GM12892 (cell line): ENCODE data around the gene NCBP3.
"Not testable (repeated sequence)": the region's sequence is repeated elsewhere in the genome, so short reads cannot be mapped to it uniquely, and the experiment has no call there.

Experiments used
- DNase-seq: peaks from one replicate; pipeline ENCODE4 v3.0.0; 2011; ENCODE audit not compliant: insufficient read length
- FAIRE-seq: peaks from 2 replicates; lab custom pipeline; 2011; peaks lifted over from hg19 to GRCh38; lab: Jason Lieb, UNC
- POLR2A ChIP-seq: IDR thresholded peaks from 2 replicates; pipeline ENCODE4 v1.6.1; 2011; ENCODE audit warnings: low read depth, low read length, control low read depth
- POLR2AphosphoS5 ChIP-seq: IDR thresholded peaks from 2 replicates; pipeline ENCODE4 v1.6.1; 2011; ENCODE audit warnings: low read depth, low read length, control low read depth
- TAF1 ChIP-seq: IDR thresholded peaks from 2 replicates; pipeline ENCODE4 v1.6.1; 2011; ENCODE audit warnings: low read depth, mild to moderate bottlenecking, control low read depth, low read length, borderline replicate concordance

NCBP3 gene

GRCh38 chr17:3788200-3788599, 57.8 kb downstream of the NCBP3 start:
- DNase-seq (no peak), FAIRE-seq (no peak)
- no peak for TF ChIP-seq TAF1
- no peak for TF ChIP-seq POLR2A
- no peak for TF ChIP-seq POLR2AphosphoS5

GRCh38 chr17:3785323-3785722, 60.7 kb downstream of the NCBP3 start:
- DNase-seq, FAIRE-seq: not testable (repeated sequence)

GRCh38 chr17:3782751-3783150, 63.3 kb downstream of the NCBP3 start:
- FAIRE-seq (peak; percentile 81), DNase-seq (no peak)
- no peak for TF ChIP-seq POLR2A
- no peak for TF ChIP-seq POLR2AphosphoS5
- TF ChIP-seq TAF1 = no peak

GRCh38 chr17:3780986-3781385, 65.1 kb downstream of the NCBP3 start:
- FAIRE-seq (no peak), DNase-seq (no peak)
- TF ChIP-seq POLR2AphosphoS5 (no peak), POLR2A (no peak), TAF1 (no peak)

GRCh38 chr17:3777366-3778120, 68.5 kb downstream of the NCBP3 start:
- no peak for DNase-seq
- FAIRE-seq = no peak
- TF ChIP-seq TAF1 = no peak
- TF ChIP-seq POLR2A = no peak
- TF ChIP-seq POLR2AphosphoS5 = no peak

GRCh38 chr17:3773966-3774365, 72.1 kb downstream of the NCBP3 start:
- no peak for DNase-seq
- no peak for FAIRE-seq
- TF ChIP-seq POLR2A = no peak
- no peak for TF ChIP-seq POLR2AphosphoS5
- TF ChIP-seq TAF1 = no peak

DNA sequence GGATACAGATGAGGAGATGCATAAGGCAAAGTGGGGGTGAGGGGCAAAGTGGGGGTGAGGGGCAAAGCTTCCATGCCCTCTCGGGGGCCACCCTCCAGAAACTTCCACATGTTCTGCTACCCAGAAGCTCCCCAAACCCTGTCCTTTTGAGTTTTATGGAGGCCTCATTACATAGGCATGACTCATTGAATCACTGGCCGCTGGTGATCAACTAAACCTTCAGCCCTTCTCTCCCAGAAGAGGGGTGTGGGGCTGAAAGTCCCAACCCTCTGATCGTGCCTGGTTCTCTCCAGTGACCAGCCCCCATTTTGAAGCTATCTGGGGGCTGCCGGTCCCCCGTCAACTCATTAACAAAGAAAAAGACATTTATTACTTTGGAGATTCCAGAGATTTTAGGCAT, 72.5 kb downstream of the NCBP3 start:
- FAIRE-seq (no peak), DNase-seq (no peak)
- TF ChIP-seq POLR2A (no peak), TAF1 (no peak), POLR2AphosphoS5 (no peak)

DNA sequence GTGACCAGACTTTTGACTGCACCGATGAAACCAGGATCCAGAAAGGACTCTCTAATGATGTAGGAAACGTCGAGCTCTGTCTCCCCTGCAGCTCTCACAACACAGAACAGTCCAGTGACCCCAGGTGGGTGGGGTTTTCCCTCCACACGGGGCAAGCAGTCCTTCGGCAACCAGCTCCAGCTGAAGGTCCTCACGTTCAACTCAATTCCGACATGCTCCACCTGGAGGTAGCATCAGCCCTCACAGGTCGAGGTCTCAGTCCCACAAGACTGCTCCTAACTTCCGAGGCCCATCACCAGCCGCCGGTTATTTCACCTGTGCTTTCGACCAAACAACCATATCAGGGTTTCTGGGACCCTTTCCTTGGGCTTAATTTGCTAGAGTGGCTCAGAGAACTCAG, 73.3 kb downstream of the NCBP3 start:
- FAIRE-seq (no peak), DNase-seq (no peak)
- no peak for TF ChIP-seq TAF1
- TF ChIP-seq POLR2AphosphoS5 = no peak
- TF ChIP-seq POLR2A = no peak

DNA sequence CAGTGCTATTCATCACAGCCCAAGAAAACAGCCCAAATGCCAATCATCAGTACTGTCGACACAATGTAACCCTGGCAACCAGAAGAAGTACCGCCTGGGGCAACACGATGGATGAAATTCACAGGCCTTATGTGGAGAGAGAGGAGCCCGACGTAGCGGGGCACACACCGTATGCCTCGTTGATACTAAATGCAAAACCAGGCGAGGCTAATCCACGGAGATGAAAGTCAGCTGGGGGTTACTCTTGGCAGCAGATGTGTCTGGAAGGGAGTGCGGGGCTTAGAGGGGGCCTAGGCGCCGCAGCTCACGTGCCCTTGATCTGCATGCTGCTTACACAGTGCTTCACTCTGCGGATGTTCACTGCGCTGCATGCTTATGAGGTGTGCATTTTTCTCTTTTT, 74.9 kb downstream of the NCBP3 start:
- TF ChIP-seq POLR2AphosphoS5 = no peak
- FAIRE-seq (no peak), DNase-seq (no peak)

- TF ChIP-seq TAF1 = no peak
- TF ChIP-seq POLR2AphosphoS5 = no peak
- no peak; the same call in 1 of the 2 replicates for TF ChIP-seq POLR2A
- FAIRE-seq (no peak), DNase-seq (no peak)
Observed at GRCh38 chr17:3770466-3770865, 75.6 kb downstream of the NCBP3 start.

DNA sequence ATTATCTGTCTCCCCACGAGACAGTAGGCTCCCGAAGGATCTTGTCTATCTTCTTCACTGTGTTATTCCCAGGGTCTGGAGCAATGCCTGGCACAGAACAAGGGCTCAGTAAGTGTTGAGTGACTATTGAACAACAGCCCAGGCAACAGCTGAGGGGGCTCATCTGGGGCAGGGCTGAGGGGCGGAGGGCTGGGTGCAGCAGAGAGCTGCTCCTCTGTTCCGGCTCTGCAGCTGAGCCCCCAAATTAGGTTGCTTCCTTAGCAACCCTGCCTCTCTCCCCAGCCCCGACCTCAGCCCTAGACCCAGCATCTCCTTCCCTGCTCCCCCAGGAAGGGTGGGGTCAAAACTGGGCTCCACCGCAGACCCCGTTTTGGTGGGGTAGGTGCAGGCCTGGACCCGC, 77.3 kb downstream of the NCBP3 start:
- no peak for DNase-seq
- no peak for TF ChIP-seq POLR2AphosphoS5
- TF ChIP-seq TAF1 = no peak
- FAIRE-seq = no peak

- TF ChIP-seq TAF1 (no peak), POLR2AphosphoS5 (no peak), POLR2A (no peak)
- FAIRE-seq = no peak
- no peak for DNase-seq
Observed at GRCh38 chr17:3768341-3768740, 77.7 kb downstream of the NCBP3 start.
